Measurements from ENCODE around the gene CACNA2D1. TPM values are rescaled to one million over a fixed set of nuclear protein-coding genes. Genes with fewer than 3 reads are reported as not detected.

Gene CACNA2D1
- total RNA-seq, 1 experiment from 2014 or later = 36.2 TPM

DNA sequence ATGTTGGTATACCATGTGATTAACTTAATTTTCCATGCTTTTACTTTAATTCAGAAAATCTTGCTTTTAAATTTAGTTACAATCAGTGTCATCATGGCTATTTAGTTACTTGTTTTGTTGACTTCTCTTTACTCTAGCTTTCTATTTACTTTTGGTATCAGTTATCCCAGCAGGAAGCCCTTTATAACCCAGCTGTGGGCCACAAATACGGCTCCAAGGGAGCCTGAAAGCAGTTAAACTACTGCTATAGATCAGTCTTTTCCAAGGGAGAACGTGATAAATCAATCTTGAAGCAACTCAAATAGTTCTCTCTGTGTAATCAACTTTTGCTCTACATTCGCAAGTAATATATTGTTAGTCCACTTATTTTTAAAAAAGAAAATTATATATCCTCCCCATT, 287.4 kb downstream of the CACNA2D1 start:
- Histone ChIP-seq H4K91ac (ENCODE audit: insufficient read length, low read depth, low read length) (no peak overlapping the region), H2BK12ac (ENCODE audit: insufficient read length, low read depth, low read length) (no peak overlapping the region), H4K8ac (replicated peaks; ENCODE audit: insufficient read length, low read depth, low read length) (no peak overlapping the region), H2AFZ (ENCODE audit: low read length) (no peak overlapping the region), H3K9ac (ENCODE audit: extremely low read depth, insufficient read length, low read length) (no peak overlapping the region), H3K27me3 (ENCODE audit: insufficient read depth, low read length) (no peaks in the 10 kb centered on the region; the same call in 1 of the 2 replicates), H3K27ac (ENCODE audit: insufficient read length, low read depth, low read length) (no peak overlapping the region), H3K9me3 (ENCODE audit: control insufficient read depth, low read depth, low read length) (no peaks in the 10 kb centered on the region), H3T11ph (ENCODE audit: low read length) (no peak overlapping the region), H3K23ac (ENCODE audit: insufficient read length, low read depth, low read length) (no peak overlapping the region), H3K56ac (ENCODE audit: insufficient read length, low read depth, low read length) (no peak overlapping the region), H3K4me1 (ENCODE audit: insufficient read depth, low read length) (no peaks in the 10 kb centered on the region), H4K5ac (ENCODE audit: insufficient read length, low read depth, low read length) (no peak overlapping the region), H2BK5ac (ENCODE audit: insufficient read length, low read length) (no peak overlapping the region), H3K18ac (ENCODE audit: insufficient read length, low read depth, low read length) (no peak overlapping the region), H3K14ac (ENCODE audit: insufficient read depth, low read length) (no peak overlapping the region), H3K79me1 (ENCODE audit: insufficient read depth, low read depth, low read length, poor library complexity, severe bottlenecking) (no peaks in the 10 kb centered on the region), H3K23me2 (ENCODE audit: insufficient read length, low read depth, low read length, poor library complexity, severe bottlenecking) (no peaks in the 10 kb centered on the region), H2BK20ac (ENCODE audit: low read depth, low read length, poor library complexity, severe bottlenecking) (no peak overlapping the region), H3K4ac (ENCODE audit: low read depth, low read length) (no peak overlapping the region), H2BK120ac (ENCODE audit: low read depth, low read length, poor library complexity, severe bottlenecking) (no peak overlapping the region), H2AK5ac (ENCODE audit: insufficient read length, low read length) (no peak overlapping the region), H4K20me1 (ENCODE audit: control insufficient read depth, insufficient read depth, insufficient read length) (no peaks in the 10 kb centered on the region), H2BK15ac (ENCODE audit: low read depth, low read length) (no peak overlapping the region), H3K79me2 (ENCODE audit: insufficient read depth, low read length) (no peaks in the 10 kb centered on the region), H3K4me2 (ENCODE audit: insufficient read depth, insufficient read length, low read length) (no peak overlapping the region)
- WGBS (ENCODE audit: extremely low coverage, insufficient read length, low lambda C conversion rate) = no CpG with 5 or more reads among the region's 3 CpGs
- Mint-ChIP-seq H3K4me3 (no peak overlapping the region), H3K36me3 (ENCODE audit: insufficient read depth in 1 of 3, low read depth in 3 of 3) (no peaks in the 10 kb centered on the region), H3K27ac (no peak overlapping the region), H3K9me3 (no peaks in the 10 kb centered on the region), H3K4me1 (peaks cover 11 to 30% of the 10 kb centered on the region in 2 experiments), H3K27me3 (ENCODE audit: low read depth) (peaks cover 7% of the 10 kb centered on the region)
- TF ChIP-seq, protein P1, sequence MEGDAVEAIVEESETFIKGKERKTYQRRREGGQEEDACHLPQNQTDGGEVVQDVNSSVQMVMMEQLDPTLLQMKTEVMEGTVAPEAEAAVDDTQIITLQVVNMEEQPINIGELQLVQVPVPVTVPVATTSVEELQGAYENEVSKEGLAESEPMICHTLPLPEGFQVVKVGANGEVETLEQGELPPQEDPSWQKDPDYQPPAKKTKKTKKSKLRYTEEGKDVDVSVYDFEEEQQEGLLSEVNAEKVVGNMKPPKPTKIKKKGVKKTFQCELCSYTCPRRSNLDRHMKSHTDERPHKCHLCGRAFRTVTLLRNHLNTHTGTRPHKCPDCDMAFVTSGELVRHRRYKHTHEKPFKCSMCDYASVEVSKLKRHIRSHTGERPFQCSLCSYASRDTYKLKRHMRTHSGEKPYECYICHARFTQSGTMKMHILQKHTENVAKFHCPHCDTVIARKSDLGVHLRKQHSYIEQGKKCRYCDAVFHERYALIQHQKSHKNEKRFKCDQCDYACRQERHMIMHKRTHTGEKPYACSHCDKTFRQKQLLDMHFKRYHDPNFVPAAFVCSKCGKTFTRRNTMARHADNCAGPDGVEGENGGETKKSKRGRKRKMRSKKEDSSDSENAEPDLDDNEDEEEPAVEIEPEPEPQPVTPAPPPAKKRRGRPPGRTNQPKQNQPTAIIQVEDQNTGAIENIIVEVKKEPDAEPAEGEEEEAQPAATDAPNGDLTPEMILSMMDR (conservative IDR thresholded peaks at IDR 0.05) = no peak
- no peak for DNase-seq
